CD4-positive, alpha-beta T cell treated with Interleukin-2 at 100 ng/mL for 4 hours (primary cell): ENCODE results near the gene NDUFA8.

ENCODE experiments used
- DNase-seq: peaks from one replicate; pipeline ENCODE4 v3.0.0-alpha.2; 2020; ENCODE audit warnings: low spot score

NDUFA8 gene

DNA sequence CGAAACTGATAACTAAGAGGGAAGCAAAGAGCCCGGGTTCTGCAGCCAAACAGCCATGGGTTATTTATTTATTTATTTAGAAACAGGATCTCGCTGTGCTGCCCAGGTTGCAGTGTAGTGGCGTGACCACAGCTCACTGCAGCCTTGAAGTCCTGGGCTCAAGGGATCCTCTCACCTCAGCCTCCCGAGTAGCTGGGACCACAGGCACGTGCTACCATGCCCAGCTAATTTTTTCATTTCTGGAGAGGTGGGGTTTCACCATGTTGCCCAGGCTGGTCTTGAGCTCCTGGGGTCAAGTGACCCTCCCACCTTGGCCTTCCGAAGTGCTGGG is 24.1 kb downstream of the NDUFA8 start:
- DNase-seq: no peak

DNA sequence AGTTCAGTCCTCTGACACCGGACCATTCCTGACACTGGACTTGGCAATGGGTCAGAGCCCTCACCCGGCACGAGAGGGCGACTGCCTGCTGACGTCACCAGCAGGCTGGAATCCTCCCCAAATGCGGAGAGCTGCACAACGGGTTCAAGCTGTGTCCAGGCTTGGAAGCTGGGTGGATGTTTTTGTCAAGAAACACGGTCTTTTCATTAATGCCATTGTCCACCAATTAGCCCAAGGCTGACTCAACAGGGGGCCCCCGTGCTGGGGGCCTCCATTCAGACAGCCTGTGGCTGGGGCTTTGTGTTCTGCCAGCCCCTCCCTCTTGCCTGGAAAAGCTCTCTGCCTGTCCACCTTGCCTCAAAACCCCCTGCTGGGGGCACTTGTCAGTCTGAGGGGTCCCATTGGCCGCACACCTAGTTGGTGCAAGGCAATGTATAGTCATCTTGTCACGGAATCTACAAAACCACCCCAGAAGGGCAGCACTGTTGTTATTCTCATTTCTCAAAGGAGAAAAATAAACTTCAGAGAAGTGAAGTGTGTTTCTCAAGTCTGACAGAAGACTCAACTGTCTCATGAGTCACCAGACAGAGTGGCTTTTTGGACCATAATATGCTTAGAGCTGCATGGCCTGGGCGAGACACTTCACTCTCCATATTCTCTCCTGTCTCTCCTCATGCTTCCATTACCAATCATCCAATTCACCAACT is 24.6 kb downstream of the NDUFA8 start:
- DNase-seq: no peak

DNA sequence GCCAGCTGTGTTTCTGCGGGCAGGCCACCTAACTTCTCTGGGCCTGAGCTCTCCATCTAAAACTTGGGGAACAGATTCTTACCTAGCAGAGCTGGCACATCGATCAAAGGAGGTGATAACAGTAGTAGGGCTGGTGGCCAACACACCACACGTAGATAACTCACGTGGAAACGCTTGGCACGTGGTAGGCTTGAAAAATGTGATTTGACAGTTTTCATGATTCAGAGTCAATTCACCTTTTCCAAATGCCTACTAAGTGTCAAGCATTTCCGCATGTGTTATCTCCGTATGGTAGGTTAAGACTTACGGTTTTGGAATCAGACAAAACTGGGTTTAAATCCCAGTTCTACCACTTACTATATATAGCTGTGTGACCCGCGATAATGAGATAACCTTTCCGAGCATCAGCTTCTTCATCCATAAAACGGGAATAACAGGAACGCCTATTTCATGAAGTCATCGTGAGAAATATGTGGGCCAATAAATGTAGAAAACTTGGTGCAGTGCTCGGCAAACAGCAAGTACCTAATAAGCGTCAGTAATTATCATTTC is 25.5 kb downstream of the NDUFA8 start:
- DNase-seq: no peak

DNA sequence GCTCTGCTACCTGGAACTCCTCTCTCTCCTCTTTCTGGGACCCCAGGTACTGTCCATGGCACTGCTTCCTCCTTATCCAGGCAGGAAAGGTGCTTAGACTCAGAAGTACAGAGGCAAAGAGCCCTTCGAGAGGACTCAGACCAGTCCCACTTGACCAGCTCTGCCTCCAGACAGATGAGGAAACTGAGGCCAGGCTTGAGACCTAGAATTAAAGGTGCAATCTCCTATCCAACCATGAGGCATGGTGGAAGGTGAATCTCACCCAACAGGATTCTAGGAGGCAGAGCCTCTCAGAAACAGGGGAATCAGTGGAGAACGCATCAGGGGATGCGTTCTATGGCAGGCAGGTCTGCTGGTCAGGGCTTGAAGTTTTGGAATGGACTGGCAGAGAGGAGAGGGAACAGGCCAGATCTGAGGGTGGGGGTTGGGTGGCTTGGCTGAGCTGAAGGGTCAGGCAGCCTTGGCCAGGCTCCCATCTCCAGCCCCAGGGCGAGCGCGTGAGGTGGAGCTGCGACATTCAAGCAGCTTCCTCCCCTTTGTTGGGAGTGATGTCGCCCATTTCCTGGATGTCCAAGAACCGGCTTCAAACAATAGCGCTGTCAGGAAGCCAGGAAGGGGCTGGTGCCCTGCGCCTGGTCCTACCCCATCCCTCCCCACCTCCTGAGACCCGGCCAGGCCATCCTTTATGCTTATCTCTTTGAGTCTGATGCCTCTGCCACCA is 26.2 kb downstream of the NDUFA8 start:
- DNase-seq: no peak

DNA sequence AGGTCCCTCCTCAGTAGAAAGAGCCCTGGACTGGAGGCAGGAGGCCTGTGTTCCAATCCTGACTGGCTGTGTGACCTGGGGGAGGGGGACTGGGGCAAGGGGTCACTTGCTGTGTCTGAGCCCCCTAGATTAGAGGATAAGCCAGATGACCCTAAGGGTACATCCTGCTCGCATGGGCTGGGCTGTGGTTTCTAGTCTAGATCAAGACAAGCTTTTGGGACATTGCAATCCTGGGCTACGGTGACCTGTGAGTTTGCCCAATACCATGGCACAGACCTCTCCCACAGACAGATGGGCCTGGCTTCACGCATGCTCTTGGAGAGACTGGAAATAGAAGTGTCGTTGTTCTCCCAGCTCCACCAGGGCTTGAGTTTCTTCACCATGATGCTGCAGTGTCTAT is 27.0 kb downstream of the NDUFA8 start:
- DNase-seq: no peak

DNA sequence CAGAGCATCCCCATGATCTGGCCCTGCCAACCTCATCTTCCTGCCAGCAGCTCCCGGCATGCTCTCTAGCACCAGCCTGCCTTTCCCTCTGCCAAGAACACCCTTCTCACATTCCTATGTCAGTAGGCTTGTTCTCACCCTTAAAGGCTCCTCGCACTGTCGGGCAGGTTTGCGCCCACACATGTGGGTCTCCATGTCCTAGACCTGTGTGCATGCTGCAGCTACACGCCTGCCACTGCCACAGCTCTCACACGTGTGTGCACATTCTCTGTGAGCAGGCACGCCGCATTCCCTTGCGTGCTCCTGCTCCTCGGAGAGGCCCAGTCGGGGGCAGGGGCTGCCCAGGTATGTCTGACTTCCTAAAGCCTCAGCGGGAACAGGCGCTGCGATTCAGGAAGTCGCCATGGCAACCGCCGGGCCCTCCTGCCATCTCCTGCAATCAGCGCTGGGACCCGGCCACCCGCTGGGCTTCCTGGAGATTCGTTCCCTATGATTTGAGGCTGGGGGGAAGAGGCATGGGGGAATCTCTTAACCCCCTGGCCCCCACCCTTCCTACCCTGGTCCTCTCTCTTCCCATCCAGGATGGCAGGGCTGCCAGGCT is 28.1 kb downstream of the NDUFA8 start:
- no peak for DNase-seq

DNA sequence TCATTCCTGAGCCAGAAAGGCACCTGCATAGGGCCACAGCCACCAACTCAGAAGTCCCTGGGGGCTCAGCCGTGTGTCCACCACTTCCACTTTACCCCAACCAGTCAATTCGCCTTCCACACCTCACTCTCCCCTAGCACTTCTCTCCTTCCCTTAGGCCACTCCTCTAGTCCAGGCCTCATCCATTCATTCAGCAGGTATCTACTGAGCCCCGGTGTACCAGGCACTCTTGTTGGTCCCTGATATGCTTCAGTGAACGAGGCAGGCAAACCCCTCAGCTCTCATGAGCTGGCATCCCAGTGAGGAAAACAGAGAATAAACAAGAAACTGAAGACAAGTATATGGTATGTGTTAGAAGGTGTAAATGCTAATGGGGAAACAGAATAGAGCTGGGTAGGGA is 28.7 kb downstream of the NDUFA8 start:
- no peak for DNase-seq

DNA sequence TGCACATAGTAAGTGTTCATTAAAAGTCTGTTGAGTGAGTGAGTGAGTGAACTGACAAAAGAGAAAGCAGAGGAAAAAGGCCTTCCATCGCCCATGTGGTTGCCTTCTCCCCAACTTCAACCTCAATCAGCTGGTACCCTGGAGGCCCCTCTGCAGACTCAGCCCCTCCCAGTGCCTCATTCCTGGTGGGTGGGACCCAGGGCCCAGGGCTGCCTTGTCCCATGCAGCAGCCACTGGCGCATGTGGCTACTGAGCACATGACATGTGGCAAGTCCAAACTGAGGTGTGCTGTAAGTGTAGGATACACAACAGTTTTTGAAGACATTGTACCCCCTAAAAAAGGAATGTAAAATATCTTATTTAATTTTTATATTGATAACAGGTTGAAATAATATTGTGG is 29.6 kb downstream of the NDUFA8 start:
- no peak for DNase-seq

DNA sequence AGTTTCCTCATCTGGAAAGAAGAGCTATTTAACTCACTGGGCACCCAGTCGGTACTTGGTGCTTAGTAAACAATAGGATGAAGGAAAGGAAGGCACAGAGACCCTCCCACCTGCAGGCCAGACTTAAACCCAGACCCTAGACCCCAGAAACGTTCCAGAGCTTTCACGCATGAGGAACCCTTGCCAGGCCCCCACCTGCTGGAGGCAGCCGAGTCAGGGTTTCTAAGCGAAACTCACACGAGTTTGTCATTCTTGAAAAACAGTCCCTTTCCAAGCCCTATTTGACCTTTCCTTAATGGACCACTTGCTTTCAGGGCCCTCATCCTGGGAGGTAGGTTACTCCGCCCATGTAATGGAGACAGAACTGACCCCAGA is 30.6 kb downstream of the NDUFA8 start:
- no peak for DNase-seq

DNA sequence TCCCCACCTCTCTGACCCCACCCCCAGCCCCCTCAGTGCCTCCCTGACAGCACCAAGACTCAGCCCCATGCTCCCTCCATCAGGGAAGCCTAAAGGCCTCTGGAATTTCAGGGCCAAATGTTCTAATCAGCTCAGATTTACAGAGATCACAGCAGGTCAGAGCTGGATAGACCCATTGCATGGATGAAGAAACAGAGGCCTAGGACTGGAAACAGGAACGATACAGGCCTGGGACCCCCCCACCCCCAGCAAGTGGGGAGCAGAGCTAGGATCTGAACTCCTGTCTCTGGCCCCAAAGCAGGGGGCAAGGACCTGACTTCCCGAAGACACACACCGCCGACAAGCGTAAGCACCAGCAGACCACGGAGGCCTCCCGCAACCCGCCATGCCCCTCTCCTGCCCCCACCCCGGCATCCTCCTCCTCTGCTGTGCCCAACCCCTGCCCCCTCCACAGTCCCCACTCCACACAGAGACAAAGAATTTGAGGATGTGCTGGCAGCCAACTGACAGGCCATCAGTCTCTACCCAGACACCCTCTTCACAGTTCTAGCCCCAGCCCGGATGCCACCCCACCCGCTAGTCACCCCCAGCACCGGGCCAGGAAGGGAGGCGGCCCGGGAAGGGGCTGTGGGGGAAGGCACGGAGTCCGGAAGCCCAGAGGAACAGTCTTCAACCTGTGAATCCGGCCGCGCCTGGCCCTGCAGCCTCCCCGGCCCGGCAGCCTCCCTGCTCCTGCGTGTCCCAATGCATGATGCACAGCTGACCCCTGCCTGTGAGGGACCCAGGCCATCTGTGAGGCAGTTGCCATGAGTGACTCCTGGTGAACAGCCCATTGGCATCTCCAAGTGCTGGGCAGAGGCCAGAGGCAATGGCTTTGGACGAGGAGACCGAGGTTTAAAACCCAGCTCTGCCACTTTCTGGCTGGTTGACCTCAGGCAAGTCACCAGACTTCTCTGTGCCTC is 31.3 kb downstream of the NDUFA8 start:
- DNase-seq: no peak

DNA sequence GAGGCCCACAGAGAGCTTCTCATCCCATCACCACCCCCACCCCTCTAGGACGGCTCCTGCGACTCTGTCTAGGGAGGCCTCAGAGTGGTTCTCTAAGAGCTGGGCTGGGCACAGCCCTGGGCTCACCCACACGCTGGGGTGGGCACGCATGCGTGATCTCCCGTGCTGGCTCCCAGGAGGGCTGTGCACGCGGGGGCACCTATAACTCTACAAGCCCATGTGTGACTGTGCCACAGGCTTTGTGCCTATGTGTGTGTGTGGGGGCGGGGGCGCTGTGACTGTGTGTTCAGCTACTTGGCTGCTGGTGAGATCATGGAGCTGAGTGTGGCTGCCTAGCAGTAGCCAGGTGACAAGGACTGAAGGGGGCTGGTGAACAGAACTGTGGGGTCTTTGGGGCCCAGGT is 32.2 kb downstream of the NDUFA8 start:
- no peak for DNase-seq

DNA sequence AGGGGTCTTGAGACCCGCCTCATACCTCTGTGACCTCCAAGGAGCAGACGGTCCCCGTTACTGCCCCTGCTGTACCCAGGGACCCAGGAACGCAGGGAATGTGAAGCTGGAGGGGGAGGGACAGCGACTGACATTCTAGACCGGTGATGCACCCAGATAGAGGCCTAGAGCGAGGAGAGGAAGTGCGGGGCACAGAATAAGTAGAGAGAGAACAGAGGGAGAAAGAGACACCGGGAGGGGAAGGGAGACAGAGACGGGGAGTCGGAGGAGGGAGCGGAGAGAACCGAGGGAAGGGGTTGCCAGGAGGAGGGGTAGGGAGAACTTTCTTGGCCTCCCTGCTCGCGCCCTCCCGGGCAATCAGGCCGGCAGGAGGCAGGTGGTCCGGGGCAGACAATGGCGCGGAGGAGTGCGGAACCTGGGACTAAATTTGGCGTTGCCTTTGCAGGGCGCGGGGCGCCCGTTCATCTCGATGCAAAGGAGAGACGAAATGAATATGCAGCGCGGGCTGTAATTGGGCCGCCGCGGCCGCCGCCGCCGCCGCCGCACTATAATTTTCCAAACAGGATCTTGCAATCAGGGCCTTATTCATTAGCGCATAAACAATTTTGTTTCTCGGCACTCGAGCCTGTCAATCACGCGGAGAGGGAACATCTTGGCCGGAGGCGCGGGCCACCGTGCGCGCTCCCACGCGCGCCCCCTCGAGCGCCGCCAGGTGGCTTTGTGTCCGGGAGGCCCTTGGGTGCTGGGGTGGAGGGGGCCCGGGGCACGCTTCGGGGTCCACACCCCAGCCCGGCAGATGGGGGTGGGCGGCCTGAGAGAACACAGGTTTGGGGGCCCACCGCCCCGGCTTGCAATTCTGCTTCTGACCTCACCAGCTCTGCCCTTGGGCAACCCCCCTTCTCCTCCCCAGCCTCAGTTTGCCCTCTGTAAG is 33.0 kb downstream of the NDUFA8 start:
- no peak for DNase-seq

DNA sequence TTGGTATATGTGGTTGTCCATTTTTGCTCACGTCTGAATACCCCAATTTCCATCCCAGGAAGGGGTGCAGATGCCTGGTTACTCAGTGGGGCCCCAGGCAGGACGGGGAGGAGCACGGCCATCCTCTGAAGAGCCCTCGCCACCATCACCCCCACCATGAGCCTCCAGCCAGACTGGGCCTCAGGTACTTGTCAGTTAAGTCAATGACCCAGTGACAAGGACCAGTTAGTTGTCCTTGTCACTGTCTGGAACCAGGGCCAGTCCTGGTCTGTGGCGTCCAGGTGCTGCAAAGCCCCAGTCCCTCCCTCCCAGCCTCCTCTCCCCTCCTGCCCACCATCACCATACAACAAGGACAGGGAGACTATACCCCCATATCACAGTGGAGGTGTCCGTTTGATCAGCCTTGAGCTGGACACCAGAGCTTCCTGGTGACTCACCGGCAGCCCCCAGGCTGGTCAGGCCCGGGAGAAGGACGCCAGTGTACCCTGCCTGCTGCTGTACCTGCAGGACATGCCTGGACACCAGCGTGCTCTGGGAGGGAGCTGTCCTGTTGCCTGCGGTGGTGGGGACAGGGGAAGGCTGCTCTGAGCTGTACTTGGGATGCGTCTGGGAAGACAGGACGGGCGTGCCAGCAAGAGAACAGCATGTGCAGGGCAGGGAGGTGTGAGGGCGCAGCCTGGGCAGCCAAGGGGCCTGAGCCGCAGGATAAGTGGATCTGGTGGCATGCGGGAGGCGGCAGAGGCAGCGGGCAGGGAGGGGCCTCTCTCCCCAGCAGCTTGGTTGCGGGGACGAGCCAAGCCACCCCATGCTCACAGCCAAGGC is 33.9 kb downstream of the NDUFA8 start:
- no peak for DNase-seq

DNA sequence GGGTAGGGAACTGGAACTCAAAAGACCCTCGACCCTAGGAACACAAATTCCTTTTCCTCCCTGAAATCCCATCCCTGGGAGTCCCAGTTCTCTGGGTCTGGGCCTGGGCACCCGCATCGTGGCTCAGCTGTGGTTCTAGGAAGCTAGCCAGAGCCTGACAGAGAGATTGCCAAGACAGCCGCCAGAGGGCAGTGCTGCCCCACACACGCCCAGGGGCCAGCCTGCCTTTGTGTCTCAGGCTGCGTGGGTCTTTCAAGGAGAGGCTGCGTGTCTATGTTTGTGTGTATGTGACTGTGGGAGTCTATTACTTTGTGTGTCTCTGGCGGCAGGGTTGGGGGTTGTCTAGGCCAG is 34.4 kb downstream of the NDUFA8 start:
- DNase-seq: peak; percentile 73

DNA sequence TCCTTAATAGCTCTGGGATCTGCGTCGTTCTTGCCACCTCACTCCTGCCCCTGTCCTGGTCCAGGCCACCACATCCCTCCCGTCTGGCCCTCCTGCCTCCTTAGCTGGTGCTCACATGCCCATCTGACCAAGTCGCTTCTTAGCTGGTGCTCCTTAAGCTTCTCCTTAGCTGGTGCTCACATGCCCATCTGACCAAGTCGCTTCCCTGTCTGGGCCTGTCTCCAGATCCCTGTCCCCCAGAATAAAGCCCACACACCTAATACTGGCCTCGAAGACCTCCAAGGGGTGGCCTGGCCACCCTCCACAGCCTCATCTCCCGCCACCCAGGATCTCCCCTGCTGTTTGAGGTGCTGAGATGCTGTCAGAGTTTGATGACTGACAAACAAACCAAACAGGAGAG is 35.1 kb downstream of the NDUFA8 start:
- DNase-seq: no peak

DNA sequence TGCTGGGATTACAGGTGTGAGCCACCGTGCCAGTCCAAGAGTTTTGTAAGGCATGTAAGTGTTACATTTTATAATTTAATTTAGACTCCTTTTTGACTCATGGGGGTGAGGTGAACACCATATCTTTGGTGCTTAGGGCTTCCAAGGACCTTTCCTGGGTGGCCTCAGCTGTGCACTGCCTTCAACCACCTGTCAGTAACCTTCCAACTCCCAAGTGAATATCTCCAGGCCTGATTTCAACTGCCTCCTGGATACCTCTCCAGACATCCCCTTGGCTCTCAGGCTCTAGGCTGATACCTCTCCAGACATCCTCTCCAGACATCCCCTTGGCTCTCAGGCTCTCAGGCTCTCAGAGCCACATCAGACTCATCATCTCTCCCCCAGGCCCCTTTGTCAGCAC is 35.5 kb downstream of the NDUFA8 start:
- DNase-seq: no peak

DNA sequence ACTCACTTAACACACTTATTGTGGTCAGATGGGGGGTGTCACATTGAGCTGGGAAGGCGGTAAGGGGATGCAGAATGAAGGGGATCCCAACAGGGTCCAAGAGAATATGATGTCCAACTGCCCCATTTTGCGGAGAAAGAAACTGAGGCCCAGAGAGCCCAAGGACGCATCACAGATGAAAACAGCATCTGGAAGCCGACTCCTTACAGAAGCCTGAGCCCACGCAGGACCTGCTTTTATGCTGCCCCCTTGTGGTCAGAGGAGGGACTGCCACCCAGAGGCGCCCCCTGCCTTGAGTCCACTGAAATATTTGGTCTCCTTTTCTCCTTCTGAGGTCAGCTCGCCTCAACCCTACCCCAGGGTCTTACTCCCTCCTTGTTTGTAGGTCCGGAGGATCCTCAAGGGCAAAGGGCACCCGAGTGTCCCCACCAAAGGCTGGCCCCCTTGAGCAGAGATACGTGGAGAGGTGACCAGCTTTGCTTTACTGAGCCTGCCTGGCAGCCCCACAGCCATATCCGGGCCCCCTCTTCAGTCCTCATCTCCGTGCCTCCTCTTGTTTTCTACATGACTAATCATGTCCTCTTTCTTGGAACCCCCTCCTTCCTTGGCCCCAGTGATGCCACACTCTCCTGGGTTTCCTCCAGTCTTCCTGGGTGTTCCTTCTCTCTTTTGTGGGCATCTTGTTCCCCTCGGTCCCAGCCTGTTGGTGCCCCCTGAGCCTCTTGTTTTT is 36.5 kb downstream of the NDUFA8 start:
- DNase-seq: peak; percentile 71

DNA sequence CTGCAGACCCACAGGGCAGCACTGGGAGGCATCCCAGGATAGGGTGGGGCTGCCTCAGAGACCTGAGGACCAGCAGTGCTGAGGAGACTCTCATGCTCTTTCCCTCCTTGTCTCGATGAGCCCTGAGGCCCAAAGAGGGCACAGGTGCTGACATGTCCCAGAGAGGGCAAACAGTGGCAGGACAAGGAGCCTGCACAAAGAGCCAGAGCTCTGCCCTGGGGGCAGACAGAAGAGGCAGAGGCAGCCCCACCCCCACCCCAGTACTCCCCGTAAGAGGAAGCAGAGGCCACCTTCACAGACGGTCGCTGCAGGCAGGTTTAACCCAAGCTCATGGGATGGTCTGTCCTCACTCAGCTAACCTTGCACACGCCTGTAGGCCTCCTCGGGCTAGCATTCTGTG is 37.1 kb downstream of the NDUFA8 start:
- no peak for DNase-seq

DNA sequence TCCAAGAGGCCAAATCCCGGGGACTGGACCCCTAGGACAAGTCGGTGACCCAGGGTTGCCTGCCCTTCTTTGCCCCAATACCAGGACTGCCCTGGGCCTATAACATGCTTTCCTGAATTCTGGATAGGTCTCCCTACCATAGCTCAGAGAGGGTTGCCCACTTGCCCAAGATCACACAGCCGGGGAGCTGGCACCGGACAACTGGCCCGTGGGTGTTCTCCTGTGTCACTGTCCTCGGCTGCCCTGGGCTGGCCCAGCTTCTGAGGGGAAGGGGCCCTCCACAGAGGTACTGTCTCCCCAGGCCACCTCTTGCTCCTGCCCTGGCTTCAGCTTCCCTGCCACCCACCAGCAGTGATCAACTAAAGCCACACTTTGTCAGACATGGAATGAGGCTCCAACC is 37.6 kb downstream of the NDUFA8 start:
- no peak for DNase-seq

DNA sequence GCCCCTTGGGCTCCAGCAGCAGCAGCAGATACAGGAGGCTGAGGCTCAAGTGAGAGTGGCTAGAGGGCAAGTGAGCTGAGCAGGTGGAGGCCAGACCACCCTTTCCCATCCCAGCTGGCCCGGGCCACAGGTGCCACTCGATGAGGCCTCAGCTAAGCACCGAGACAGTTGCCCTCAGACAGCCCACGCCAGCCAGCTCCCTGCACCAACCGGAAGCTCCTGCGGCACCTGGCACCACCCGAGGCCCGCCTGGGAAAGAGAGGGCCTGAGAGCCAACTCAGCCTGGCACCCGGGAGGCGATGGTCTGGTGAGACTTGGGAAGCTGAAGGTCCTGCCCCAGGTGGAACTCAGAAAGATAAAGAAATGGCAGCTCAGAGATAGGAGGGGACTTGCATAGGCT is 38.2 kb downstream of the NDUFA8 start:
- DNase-seq: no peak
